ENCODE data around the gene CHMP4B.

DNA sequence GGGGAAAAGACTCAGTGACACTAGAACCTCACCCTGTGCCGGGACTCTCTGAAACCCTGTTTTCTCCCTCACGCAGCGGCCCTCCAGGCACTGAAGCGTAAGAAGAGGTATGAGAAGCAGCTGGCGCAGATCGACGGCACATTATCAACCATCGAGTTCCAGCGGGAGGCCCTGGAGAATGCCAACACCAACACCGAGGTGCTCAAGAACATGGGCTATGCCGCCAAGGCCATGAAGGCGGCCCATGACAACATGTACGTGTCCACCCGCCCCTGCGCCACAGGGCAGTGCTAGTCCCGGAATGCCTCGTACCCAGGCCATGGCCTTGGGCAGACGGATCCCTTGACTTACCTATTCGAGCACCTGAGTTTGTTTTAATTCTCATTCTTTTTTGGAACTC is 37.2 kb downstream of the CHMP4B start:
- TF ChIP-seq, protein P1, sequence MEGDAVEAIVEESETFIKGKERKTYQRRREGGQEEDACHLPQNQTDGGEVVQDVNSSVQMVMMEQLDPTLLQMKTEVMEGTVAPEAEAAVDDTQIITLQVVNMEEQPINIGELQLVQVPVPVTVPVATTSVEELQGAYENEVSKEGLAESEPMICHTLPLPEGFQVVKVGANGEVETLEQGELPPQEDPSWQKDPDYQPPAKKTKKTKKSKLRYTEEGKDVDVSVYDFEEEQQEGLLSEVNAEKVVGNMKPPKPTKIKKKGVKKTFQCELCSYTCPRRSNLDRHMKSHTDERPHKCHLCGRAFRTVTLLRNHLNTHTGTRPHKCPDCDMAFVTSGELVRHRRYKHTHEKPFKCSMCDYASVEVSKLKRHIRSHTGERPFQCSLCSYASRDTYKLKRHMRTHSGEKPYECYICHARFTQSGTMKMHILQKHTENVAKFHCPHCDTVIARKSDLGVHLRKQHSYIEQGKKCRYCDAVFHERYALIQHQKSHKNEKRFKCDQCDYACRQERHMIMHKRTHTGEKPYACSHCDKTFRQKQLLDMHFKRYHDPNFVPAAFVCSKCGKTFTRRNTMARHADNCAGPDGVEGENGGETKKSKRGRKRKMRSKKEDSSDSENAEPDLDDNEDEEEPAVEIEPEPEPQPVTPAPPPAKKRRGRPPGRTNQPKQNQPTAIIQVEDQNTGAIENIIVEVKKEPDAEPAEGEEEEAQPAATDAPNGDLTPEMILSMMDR (IDR thresholded peaks at IDR 0.05): no peak
- TF ChIP-seq POLR2A (IDR thresholded peaks at IDR 0.05): no peak
